ENCODE results near the gene ZNF549. TPM values are rescaled to one million over a fixed set of nuclear protein-coding genes. Genes with fewer than 3 reads are reported as not detected.
A peak's percentile ranks its signal among the peaks of the same experiment; 100 is the strongest.

The ZNF549 gene
- total RNA-seq, 1 donor from 2014 or later = 16.9 TPM

DNA sequence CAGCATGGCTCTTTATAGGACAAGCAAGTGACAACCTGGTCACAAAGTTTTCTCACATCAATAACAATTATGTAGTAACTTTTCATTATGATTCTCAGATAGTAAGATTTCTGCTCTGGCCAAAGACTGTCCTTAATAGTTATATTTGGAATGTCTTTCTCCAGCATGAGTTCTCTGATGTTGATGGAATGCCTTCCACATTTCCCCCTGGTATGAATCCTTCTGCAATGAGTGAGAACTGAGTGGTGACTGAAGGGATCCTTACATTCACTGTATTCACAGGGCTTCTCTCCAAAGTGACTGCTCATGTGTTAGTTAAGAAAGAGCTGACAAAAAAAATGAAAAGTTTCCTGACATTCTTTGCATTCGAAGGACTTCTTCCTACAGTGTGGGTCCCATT is 19.4 kb downstream of the ZNF549 start:
- intact Hi-C loops (cut with micrococcal nuclease) = no loop called here
- peaks cover 91% of the 10 kb centered on the region for H3K36me3 Mint-ChIP-seq (ENCODE audit: low read depth)
- no peaks in the 10 kb centered on the region for H3K4me1 Mint-ChIP-seq
- H3K9me3 Mint-ChIP-seq = peaks cover 59% of the 10 kb centered on the region
- H3K27ac Mint-ChIP-seq = no peak overlapping the region
- ChIA-PET CTCF (no interaction called here), POLR2A (no interaction called here)
- H3K27me3 Mint-ChIP-seq = no peaks in the 10 kb centered on the region
- DNase-seq (no peak), ATAC-seq (ENCODE audit: low read depth) (no peak)
- no peak for TF ChIP-seq CTCF (IDR thresholded peaks at IDR 0.05)
- H3K4me3 Mint-ChIP-seq = no peak overlapping the region

DNA sequence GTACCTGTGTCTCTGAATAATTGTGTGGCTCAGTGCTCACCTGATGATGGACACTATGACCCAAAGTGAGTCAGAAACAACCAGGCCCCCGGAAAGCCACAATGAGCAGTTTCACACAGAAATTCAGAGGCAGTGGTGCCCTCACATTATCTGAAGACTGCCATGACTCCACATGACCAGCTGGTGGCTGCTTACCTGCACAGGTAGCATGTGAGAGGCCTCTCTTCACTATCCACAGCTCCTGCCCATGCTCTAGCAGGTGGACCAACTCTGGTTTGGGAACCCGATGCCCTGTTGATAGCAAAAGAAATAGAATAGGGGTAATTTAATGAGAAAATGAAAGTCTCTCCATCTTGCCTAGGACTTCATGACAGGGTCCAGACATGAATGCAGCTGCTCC is 25.3 kb downstream of the ZNF549 start:
- DNase-seq (no peak), ATAC-seq (ENCODE audit: low read depth) (no peak)
- Mint-ChIP-seq H3K27me3 (no peaks in the 10 kb centered on the region), H3K9me3 (peaks cover 39% of the 10 kb centered on the region), H3K4me3 (no peak overlapping the region), H3K27ac (no peak overlapping the region), H3K4me1 (peaks cover 2% of the 10 kb centered on the region), H3K36me3 (ENCODE audit: low read depth) (peaks cover 91% of the 10 kb centered on the region)
- ChIA-PET POLR2A (no interaction called here), CTCF (no interaction called here)
- intact Hi-C loops (cut with micrococcal nuclease) = no loop called here
- TF ChIP-seq CTCF (IDR thresholded peaks at IDR 0.05) = no peak

DNA sequence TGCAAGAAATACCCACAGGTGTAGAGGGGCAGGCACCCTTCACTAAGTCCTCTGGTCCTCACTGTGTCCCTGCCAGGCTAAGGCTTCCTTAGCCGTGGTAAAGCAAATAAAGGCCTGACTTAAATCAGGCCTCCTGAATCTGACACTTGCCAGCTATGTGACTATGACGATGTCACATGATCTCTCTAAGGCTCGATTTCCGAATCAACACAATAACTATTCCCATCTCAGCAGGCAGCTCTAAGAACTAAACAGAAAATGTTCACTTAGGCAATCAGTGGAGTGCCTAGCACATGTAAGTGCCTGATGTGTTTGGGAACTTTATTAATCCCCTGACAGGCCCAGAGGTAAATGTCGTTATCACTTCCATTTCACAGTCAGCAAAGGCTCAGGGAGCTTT is 30.5 kb downstream of the ZNF549 start:
- H3K27me3 Mint-ChIP-seq = no peaks in the 10 kb centered on the region
- peaks cover 33% of the 10 kb centered on the region for H3K4me1 Mint-ChIP-seq
- H3K27ac Mint-ChIP-seq = no peak overlapping the region
- POLR2A ChIA-PET = no interaction called here
- peaks cover 52% of the 10 kb centered on the region for H3K36me3 Mint-ChIP-seq (ENCODE audit: low read depth)
- no peak for DNase-seq
- CTCF ChIA-PET = no interaction called here
- peaks cover 13% of the 10 kb centered on the region for H3K9me3 Mint-ChIP-seq
- intact Hi-C loops (cut with micrococcal nuclease) = no loop called here
- H3K4me3 Mint-ChIP-seq = peak overlapping the region; percentile 92
- TF ChIP-seq CTCF (IDR thresholded peaks at IDR 0.05) = no peak
- no peak for ATAC-seq (ENCODE audit: low read depth)

- H3K27ac Mint-ChIP-seq = no peak overlapping the region
- H3K27me3 Mint-ChIP-seq = no peaks in the 10 kb centered on the region
- peaks cover 43% of the 10 kb centered on the region for H3K36me3 Mint-ChIP-seq (ENCODE audit: low read depth)
- POLR2A ChIA-PET = interaction anchor here (1.0 to 1.5 kb wide), 2 partner anchors 26 to 81 kb away, joined by 3 read pairs; partner anchors contain the start of genes ZIK1 and ZNF772
- ATAC-seq (ENCODE audit: low read depth) = no peak
- intact Hi-C loops (cut with micrococcal nuclease) = no loop called here
- no peak for DNase-seq
- peaks cover 33% of the 10 kb centered on the region for H3K4me1 Mint-ChIP-seq
- peaks cover 14% of the 10 kb centered on the region for H3K9me3 Mint-ChIP-seq
- H3K4me3 Mint-ChIP-seq = peak overlapping the region; percentile 92
- CTCF ChIA-PET = no interaction called here
- TF ChIP-seq CTCF (IDR thresholded peaks at IDR 0.05) = no peak
Measured at GRCh38 chr19:57558525-57558924, 31.4 kb downstream of the ZNF549 start.

GRCh38 chr19:57559008-57559403 is 31.9 kb downstream of the ZNF549 start:
- no peak for TF ChIP-seq CTCF (IDR thresholded peaks at IDR 0.05)
- CTCF ChIA-PET = no interaction called here
- H3K4me1 Mint-ChIP-seq = peaks cover 33% of the 10 kb centered on the region
- no peak for ATAC-seq (ENCODE audit: low read depth)
- peaks cover 16% of the 10 kb centered on the region for H3K9me3 Mint-ChIP-seq
- DNase-seq = no peak
- intact Hi-C loops (cut with micrococcal nuclease) = loop anchor here (1.0 kb wide), 6 partner anchors 20 to 279 kb away; partner anchors contain the start of genes ZNF419, ZNF460, ZNF530 and ZNF549
- peak overlapping the region; percentile 92 for H3K4me3 Mint-ChIP-seq
- no peak overlapping the region for H3K27ac Mint-ChIP-seq
- H3K27me3 Mint-ChIP-seq = no peaks in the 10 kb centered on the region
- H3K36me3 Mint-ChIP-seq (ENCODE audit: low read depth) = peaks cover 38% of the 10 kb centered on the region
- POLR2A ChIA-PET = interaction anchor here (0.6 to 1.5 kb wide), 3 partner anchors 25 to 887 kb away, joined by 3 read pairs; partner anchors contain the start of genes ZIK1, ZNF772 and ZNF835

Measured in activated B cell treated with CpG ODN at 0.5 μM for 24 hours (primary cell).